Measurements from ENCODE around the gene HBEGF. TPM values are rescaled to one million over a fixed set of nuclear protein-coding genes. Genes with fewer than 3 reads are reported as not detected.
"Not testable (repeated sequence)": the region's sequence is repeated elsewhere in the genome, so short reads cannot be mapped to it uniquely, and the experiment has no call there.

Gene HBEGF
- total RNA-seq, 1 donor from 2014 or later: 2.4 TPM

DNA sequence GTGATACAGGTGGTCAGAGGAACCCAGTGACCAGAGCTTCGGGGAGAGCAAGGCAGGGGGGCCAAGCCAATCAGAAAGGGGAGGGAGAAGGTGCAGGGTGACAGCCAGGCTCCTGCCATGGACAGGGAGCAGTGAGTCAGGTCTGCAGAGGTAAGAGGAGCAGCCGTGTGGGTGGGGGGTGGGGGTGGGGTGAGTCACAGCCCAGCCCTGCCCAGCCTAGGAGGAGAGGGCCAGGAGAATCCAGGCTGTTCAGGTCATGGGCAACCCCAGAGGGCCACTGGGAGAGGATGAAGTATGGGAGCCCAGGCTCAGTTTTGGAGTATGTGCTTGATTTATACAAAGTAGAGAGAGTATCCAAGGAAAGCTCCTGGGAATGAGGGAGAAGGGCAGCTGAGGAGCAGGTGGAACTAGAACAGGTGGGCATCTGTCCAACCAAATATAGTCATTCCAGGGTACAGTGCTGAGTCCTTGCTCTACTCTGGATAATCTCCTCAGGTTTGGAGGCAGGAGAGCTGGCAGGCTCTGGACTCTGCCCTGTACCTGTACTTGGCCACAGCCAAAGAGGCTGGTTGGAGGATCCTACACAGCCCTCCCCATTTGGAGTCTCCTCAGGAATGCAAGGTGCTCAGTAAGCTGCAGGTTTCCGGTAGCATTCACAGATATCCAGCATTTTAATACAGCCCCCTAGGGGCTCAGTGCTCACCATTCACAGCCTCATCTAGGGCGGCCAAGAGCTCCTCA is 1.6 kb downstream of the HBEGF start:
- Histone ChIP-seq H4K20me1 (ENCODE audit: low read depth) (no peaks in the 10 kb centered on the region), H3K9ac (no peak overlapping the region), H3K9me3 (ENCODE audit: low read depth) (no peaks in the 10 kb centered on the region), H3K4me3 (no peak overlapping the region), H3K27me3 (peaks cover 22% of the 10 kb centered on the region), H3K4me2 (peak overlapping the region; percentile 80), H3K27ac (no peak overlapping the region), H3K36me3 (no peaks in the 10 kb centered on the region), H2AFZ (replicated peaks) (no peak overlapping the region), H3F3A (ENCODE audit: low read depth) (peaks cover 15% of the 10 kb centered on the region), H3K4me1 (no peaks in the 10 kb centered on the region), H3K79me2 (ENCODE audit: low read depth) (no peaks in the 10 kb centered on the region)
- Mint-ChIP-seq H3K4me3 (peak overlapping the region; percentile 73), H3K36me3 (no peaks in the 10 kb centered on the region), H3K27me3 (ENCODE audit: insufficient read depth, low read depth) (peaks cover 7% of the 10 kb centered on the region), H3K27ac (no peak overlapping the region), H3K4me1 (peaks cover 6% of the 10 kb centered on the region), H3K9me3 (no peaks in the 10 kb centered on the region)
- DNase-seq (ENCODE audit: low spot score): no peak
- no peak for TF ChIP-seq EZH2phosphoT487 (IDR thresholded peaks at IDR 0.05)
- TF ChIP-seq EZH2 (IDR thresholded peaks at IDR 0.05): no peak
- TF ChIP-seq, protein P1, sequence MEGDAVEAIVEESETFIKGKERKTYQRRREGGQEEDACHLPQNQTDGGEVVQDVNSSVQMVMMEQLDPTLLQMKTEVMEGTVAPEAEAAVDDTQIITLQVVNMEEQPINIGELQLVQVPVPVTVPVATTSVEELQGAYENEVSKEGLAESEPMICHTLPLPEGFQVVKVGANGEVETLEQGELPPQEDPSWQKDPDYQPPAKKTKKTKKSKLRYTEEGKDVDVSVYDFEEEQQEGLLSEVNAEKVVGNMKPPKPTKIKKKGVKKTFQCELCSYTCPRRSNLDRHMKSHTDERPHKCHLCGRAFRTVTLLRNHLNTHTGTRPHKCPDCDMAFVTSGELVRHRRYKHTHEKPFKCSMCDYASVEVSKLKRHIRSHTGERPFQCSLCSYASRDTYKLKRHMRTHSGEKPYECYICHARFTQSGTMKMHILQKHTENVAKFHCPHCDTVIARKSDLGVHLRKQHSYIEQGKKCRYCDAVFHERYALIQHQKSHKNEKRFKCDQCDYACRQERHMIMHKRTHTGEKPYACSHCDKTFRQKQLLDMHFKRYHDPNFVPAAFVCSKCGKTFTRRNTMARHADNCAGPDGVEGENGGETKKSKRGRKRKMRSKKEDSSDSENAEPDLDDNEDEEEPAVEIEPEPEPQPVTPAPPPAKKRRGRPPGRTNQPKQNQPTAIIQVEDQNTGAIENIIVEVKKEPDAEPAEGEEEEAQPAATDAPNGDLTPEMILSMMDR (IDR thresholded peaks at IDR 0.05): no peak

DNA sequence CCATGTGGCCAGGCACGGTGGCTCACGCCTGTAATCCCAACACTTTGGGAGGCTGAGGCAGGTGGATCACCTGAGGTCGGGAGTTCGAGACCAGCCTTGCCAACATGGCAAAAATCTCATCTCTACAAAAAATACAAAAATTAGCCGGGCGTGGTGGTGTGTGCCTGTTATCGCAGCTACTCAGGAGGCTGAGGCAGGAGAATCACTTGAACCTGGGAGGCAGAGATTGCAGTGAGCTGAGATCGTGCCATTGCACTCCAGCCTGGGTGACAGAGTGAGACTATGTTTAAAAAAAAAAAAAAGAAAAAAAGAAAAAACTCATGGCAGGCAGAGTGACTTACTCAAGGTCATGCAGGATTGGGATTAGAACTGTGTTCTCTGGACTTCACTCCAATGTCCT is 2.6 kb downstream of the HBEGF start:
- Histone ChIP-seq H3K27me3 (peaks cover 20% of the 10 kb centered on the region), H3F3A (ENCODE audit: low read depth) (peaks cover 15% of the 10 kb centered on the region)
- not testable (repeated sequence) for H3K4me1 Mint-ChIP-seq; H4K20me1 ChIP-seq (ENCODE audit: low read depth); H3K27ac ChIP-seq; H3K27me3 Mint-ChIP-seq (ENCODE audit: insufficient read depth, low read depth); H3K4me3 Mint-ChIP-seq; DNase-seq (ENCODE audit: low spot score); H3K79me2 ChIP-seq (ENCODE audit: low read depth); H3K9me3 ChIP-seq (ENCODE audit: low read depth); H3K4me1 ChIP-seq; H3K36me3 ChIP-seq; H3K4me2 ChIP-seq; H3K4me3 ChIP-seq; H3K36me3 Mint-ChIP-seq; H3K9me3 Mint-ChIP-seq; H3K27ac Mint-ChIP-seq; H3K9ac ChIP-seq; H2AFZ ChIP-seq (replicated peaks)

DNA sequence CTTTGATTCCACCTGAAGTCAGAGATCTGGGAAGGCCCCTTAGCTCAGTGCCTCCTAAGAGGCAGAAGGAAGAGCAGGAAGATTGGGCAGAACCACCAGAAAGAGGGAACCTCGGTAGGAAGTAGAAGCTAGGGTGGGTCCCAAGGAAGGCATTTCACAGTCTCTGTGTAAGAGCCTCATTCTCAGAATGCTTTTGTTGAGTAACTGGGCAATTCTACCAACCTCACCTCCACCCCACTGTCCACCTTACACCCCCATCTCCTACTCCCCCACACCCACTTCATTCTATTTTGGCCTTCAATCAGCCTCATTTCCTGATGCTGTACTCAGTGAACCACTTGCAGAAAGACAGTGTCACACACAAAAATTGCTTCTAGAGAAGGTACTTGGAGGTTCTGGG is 3.5 kb downstream of the HBEGF start:
- H3K79me2 ChIP-seq (ENCODE audit: low read depth): no peaks in the 10 kb centered on the region
- no peak overlapping the region for H2AFZ ChIP-seq (replicated peaks)
- Mint-ChIP-seq H3K36me3 (no peaks in the 10 kb centered on the region), H3K27me3 (ENCODE audit: insufficient read depth, low read depth) (peaks cover 5% of the 10 kb centered on the region), H3K4me1 (peaks cover 6% of the 10 kb centered on the region), H3K9me3 (no peaks in the 10 kb centered on the region), H3K4me3 (no peak overlapping the region), H3K27ac (no peak overlapping the region)
- no peaks in the 10 kb centered on the region for H3K4me1 ChIP-seq
- DNase-seq (ENCODE audit: low spot score): no peak
- H3K9me3 ChIP-seq (ENCODE audit: low read depth): no peaks in the 10 kb centered on the region
- no peak for TF ChIP-seq EZH2 (IDR thresholded peaks at IDR 0.05)
- TF ChIP-seq EZH2phosphoT487 (IDR thresholded peaks at IDR 0.05): no peak
- TF ChIP-seq, protein P1 (IDR thresholded peaks at IDR 0.05): no peak
- no peaks in the 10 kb centered on the region for H3K36me3 ChIP-seq
- H4K20me1 ChIP-seq (ENCODE audit: low read depth): no peaks in the 10 kb centered on the region
- H3K27me3 ChIP-seq: peaks cover 19% of the 10 kb centered on the region
- no peak overlapping the region for H3K4me3 ChIP-seq
- H3K27ac ChIP-seq: no peak overlapping the region
- no peak overlapping the region for H3K9ac ChIP-seq
- H3F3A ChIP-seq (ENCODE audit: low read depth): peaks cover 15% of the 10 kb centered on the region
- H3K4me2 ChIP-seq: no peak overlapping the region

DNA sequence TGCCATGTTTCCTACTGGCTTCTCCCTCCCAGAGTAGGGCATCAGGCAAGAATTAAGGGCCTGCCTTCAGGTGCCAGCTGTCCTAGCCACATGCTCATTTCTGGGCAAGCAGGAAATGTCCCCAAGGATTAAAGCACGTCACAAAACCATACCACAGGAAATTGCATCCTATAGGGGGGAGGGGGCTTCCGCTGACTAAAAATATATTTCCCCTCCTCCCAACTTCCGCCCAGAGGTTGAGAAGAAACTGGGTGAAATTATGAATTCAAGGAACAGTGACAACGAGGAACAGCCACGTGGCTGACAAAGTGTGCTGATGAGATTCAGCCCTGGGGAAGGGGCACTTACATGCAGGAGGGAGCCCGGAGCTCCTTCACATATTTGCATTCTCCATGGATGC is 4.1 kb downstream of the HBEGF start:
- H3K4me1 Mint-ChIP-seq: peaks cover 6% of the 10 kb centered on the region
- no peak for TF ChIP-seq EZH2phosphoT487 (IDR thresholded peaks at IDR 0.05)
- TF ChIP-seq, protein P1 (IDR thresholded peaks at IDR 0.05): no peak
- TF ChIP-seq EZH2 (IDR thresholded peaks at IDR 0.05): no peak
- no peak for DNase-seq (ENCODE audit: low spot score)
- H3K9me3 ChIP-seq (ENCODE audit: low read depth): no peaks in the 10 kb centered on the region
- H4K20me1 ChIP-seq (ENCODE audit: low read depth): no peaks in the 10 kb centered on the region
- H3K36me3 ChIP-seq: no peaks in the 10 kb centered on the region
- H3K4me2 ChIP-seq: no peak overlapping the region
- H3K27ac ChIP-seq: no peak overlapping the region
- H3K79me2 ChIP-seq (ENCODE audit: low read depth): no peaks in the 10 kb centered on the region
- H3K27ac Mint-ChIP-seq: no peak overlapping the region
- H3K27me3 Mint-ChIP-seq (ENCODE audit: insufficient read depth, low read depth): peaks cover 5% of the 10 kb centered on the region
- no peak overlapping the region for H3K9ac ChIP-seq
- H2AFZ ChIP-seq (replicated peaks): no peak overlapping the region
- no peaks in the 10 kb centered on the region for H3K4me1 ChIP-seq
- no peak overlapping the region for H3K4me3 ChIP-seq
- H3F3A ChIP-seq (ENCODE audit: low read depth): peaks cover 11% of the 10 kb centered on the region
- peaks cover 19% of the 10 kb centered on the region for H3K27me3 ChIP-seq
- no peak overlapping the region for H3K4me3 Mint-ChIP-seq
- H3K9me3 Mint-ChIP-seq: no peaks in the 10 kb centered on the region
- H3K36me3 Mint-ChIP-seq: no peaks in the 10 kb centered on the region
